Cardiac muscle cell (in vitro differentiated cells and primary cell): ENCODE measurements around the gene CHST13. TPM values are rescaled to one million over a fixed set of nuclear protein-coding genes. Genes with fewer than 3 reads are reported as not detected.
"Not testable (repeated sequence)": the region's sequence is repeated elsewhere in the genome, so short reads cannot be mapped to it uniquely, and the experiment has no call there.

Experiments used
- DNase-seq, 2 donors: peaks; one replicate each; pipeline versions ENCODE4 v3.0.0 to v3.0.0-alpha.2; 2010 to 2017; ENCODE audit warnings: low read depth in 1 of 2, low spot score in 1 of 2
- H3K27ac ChIP-seq: fragments of 200-600 bp; sonication (generic); 2 replicates; pipeline ENCODE4 v1.5.1; 2016
- H3K27me3 ChIP-seq: fragments of 200-600 bp; sonication (generic); 2 replicates; pipeline ENCODE4 v1.6.0; 2016; ENCODE audit warnings: control low read depth
- H3K36me3 ChIP-seq: fragments of 200-600 bp; sonication (generic); 2 replicates; pipeline ENCODE4 v1.5.1; 2016; ENCODE audit warnings: control low read depth
- H3K4me1 ChIP-seq: fragments of 200-600 bp; sonication (generic); 2 replicates; pipeline ENCODE4 v1.8.1; 2017; ENCODE audit warnings: low read depth, mild to moderate bottlenecking, mixed run types
- H3K4me3 ChIP-seq: fragments of 200-600 bp; sonication (generic); 2 replicates; pipeline ENCODE4 v1.5.1; 2016; ENCODE audit warnings: mild to moderate bottlenecking
- H3K9me3 ChIP-seq: fragments of 200-600 bp; sonication (generic); 2 replicates; pipeline ENCODE4 v1.5.1; 2017; ENCODE audit warnings: low read depth, mild to moderate bottlenecking, control low read depth
- polyA plus RNA-seq: library from polyadenylated mRNA; unstranded; fragments of >200 nt; fragmentation: Nextera tagmentation; extraction: Ambion mirVana; gene quantifications from 2 replicates; pipeline ENCODE4 v1.2.1, GENCODE V29; 2016
- total RNA-seq: library from RNA; depleted of rRNA; stranded (reverse); fragments of >200 nt; gene quantifications from 2 replicates; pipeline ENCODE4 v1.2.3, GENCODE V29; 2016
- TF ChIP-seq, protein P1 (sequence below): IDR thresholded peaks from 2 replicates; pipeline ENCODE4 v1.5.1; 2012; ENCODE audit warnings: low read depth, mild to moderate bottlenecking, low read length

Gene CHST13
- total and polyA plus RNA-seq, 2 experiments from 2014 or later: 0.89 to 1.8 TPM

DNA sequence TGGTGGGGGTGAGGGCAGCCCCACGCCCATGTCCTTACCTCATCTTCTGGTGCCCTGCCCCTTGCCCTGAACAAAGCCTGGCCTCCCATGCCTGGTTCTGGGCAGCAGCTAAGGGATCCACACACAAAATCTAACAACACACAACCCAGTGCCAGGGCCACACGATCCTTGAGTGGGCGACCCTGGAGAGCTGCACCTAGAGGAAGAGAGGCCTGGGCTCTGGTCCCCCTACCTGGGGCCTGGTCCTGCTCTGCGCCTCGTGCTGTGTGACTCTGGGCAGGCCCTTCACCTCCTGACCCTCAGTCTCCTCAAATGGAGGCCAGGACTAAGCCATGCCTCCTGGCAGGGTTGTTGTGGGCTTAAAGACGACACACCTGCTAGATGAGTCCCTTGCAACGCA is 54.7 kb downstream of the CHST13 start:
- Histone ChIP-seq H3K36me3 (no peaks in the 10 kb centered on the region), H3K4me1 (no peaks in the 10 kb centered on the region), H3K4me3 (no peak overlapping the region), H3K27ac (no peak overlapping the region), H3K9me3 (no peaks in the 10 kb centered on the region), H3K27me3 (no peaks in the 10 kb centered on the region)
- DNase-seq: no peak
- TF ChIP-seq, protein P1, sequence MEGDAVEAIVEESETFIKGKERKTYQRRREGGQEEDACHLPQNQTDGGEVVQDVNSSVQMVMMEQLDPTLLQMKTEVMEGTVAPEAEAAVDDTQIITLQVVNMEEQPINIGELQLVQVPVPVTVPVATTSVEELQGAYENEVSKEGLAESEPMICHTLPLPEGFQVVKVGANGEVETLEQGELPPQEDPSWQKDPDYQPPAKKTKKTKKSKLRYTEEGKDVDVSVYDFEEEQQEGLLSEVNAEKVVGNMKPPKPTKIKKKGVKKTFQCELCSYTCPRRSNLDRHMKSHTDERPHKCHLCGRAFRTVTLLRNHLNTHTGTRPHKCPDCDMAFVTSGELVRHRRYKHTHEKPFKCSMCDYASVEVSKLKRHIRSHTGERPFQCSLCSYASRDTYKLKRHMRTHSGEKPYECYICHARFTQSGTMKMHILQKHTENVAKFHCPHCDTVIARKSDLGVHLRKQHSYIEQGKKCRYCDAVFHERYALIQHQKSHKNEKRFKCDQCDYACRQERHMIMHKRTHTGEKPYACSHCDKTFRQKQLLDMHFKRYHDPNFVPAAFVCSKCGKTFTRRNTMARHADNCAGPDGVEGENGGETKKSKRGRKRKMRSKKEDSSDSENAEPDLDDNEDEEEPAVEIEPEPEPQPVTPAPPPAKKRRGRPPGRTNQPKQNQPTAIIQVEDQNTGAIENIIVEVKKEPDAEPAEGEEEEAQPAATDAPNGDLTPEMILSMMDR: no peak

DNA sequence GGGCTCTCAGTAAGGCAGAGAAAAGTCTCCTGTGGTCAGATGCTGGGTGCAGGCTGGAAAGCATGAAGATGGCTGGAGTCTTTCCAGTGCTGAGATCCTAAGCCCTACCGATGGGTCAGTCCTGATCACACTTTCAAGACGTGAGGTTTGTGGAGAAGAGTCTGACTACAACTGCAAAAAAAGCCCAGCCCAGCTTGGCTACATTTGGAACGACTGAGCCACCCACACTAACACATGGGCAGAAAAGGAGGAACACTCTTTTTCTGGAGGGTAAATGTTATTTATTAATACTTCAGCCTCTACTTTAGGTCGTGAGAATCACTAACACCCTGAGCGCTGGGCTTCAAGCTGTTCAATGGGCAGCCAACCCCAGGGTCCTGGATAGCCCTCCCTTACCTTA is 56.8 kb downstream of the CHST13 start:
- DNase-seq: no peak
- H3K9me3 ChIP-seq: no peaks in the 10 kb centered on the region
- no peak overlapping the region for H3K4me3 ChIP-seq
- H3K36me3 ChIP-seq: no peaks in the 10 kb centered on the region
- H3K27ac ChIP-seq: no peak overlapping the region
- H3K4me1 ChIP-seq: no peaks in the 10 kb centered on the region
- H3K27me3 ChIP-seq: no peaks in the 10 kb centered on the region
- TF ChIP-seq, protein P1: no peak

DNA sequence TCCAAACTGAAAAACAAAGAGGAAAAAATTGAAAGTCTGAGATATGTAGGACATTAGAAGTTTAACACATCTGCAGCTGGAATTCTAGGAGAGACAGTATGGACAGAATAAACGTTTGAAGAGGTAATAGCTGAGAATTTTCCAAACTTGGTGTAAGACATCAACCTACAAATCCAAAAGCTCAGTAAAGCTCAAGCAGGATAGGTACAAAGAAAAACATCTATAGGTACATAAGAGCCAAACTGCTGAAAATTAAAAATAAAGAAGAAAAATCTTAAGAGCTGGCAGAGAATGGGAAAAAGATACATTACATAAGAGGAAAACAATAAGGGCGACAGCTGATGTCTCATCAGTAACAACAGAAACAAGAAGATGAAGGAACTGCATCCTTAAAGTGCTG is 57.6 kb downstream of the CHST13 start:
- TF ChIP-seq, protein P1: no peak
- H3K4me3 ChIP-seq: no peak overlapping the region
- no peak for DNase-seq
- H3K36me3 ChIP-seq: no peaks in the 10 kb centered on the region
- no peak overlapping the region for H3K27ac ChIP-seq
- H3K27me3 ChIP-seq: no peaks in the 10 kb centered on the region
- H3K9me3 ChIP-seq: no peaks in the 10 kb centered on the region
- no peaks in the 10 kb centered on the region for H3K4me1 ChIP-seq

DNA sequence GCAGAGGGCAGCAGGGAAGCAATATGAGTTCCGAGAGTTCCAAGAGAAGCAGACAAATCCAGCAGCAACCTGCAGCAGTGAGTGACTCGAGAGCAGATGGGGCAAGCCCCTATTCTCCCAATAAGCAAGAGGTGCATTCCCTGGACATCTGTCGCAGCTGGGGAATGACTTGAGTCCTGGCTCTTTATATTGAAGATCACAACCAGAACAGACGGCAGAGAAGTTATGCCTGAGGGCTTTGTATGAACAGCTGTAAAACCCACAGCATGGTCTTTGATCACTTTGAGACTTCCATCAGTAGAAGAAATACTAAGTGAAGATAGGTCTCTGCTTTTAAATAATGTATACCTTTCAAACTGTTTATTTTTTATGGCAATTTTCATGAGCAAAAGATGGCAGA is 58.4 kb downstream of the CHST13 start:
- H3K36me3 ChIP-seq: no peaks in the 10 kb centered on the region
- no peak for DNase-seq
- TF ChIP-seq, protein P1: no peak
- H3K27ac ChIP-seq: no peak overlapping the region
- no peak overlapping the region for H3K4me3 ChIP-seq
- H3K27me3 ChIP-seq: no peaks in the 10 kb centered on the region
- H3K9me3 ChIP-seq: no peaks in the 10 kb centered on the region
- no peaks in the 10 kb centered on the region for H3K4me1 ChIP-seq

DNA sequence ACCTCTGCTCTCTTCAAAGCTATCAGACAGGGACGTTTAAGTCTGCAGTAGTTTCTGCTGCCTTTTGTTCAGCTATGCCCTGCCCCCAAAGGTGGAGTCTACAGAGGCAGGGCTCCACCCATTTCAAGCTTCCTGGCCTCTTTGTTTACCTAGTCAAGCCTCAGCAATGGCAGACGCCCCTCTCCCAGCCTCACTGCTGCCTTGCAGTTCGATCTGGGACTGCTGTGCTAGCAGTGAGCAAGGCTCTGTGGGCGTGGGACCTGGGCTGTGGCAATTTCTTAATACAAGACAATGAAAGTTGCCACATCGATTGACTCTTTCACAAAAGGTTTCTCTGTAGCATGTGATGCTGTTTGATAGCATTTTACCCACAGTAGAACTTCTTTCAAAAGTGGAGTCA is 67.6 kb downstream of the CHST13 start:
- not testable (repeated sequence) for H3K4me1 ChIP-seq

More for the DNA sequence above, 67.6 kb downstream of the CHST13 start:
- not testable (repeated sequence) for DNase-seq, H3K4me3 ChIP-seq, H3K27ac ChIP-seq, H3K27me3 ChIP-seq, H3K36me3 ChIP-seq, H3K9me3 ChIP-seq

Other genes starting within 250 kb of the CHST13 start
- gene KLF15, start 166.7 kb upstream of the CHST13 start, total RNA-seq: 9.5 and 16.5 TPM in 2 replicates
- 0.75 and 6.3 TPM in 2 replicates for gene KLF15, start 166.7 kb upstream of the CHST13 start, polyA plus RNA-seq
- not detected in 2 replicates for gene CFAP100, start 129.2 kb upstream of the CHST13 start, total RNA-seq
- gene CFAP100, start 129.2 kb upstream of the CHST13 start, polyA plus RNA-seq: 0.09 TPM in 1 of 2 replicates, not detected in the other
- 34.3 and 56.3 TPM in 2 replicates for gene ZXDC, start 48.3 kb upstream of the CHST13 start, total RNA-seq
- gene ZXDC, start 48.3 kb upstream of the CHST13 start, polyA plus RNA-seq: 40.4 and 46.3 TPM in 2 replicates
- gene UROC1, start 6.4 kb upstream of the CHST13 start, total RNA-seq: not detected in 2 replicates
- gene UROC1, start 6.4 kb upstream of the CHST13 start, polyA plus RNA-seq: not detected in 2 replicates
- gene C3orf22, start 34.8 kb downstream of the CHST13 start, total RNA-seq: not detected in 2 replicates
- not detected in 2 replicates for gene C3orf22, start 34.8 kb downstream of the CHST13 start, polyA plus RNA-seq
- gene TXNRD3, start 131.0 kb downstream of the CHST13 start, total RNA-seq: 8.1 and 11.7 TPM in 2 replicates
- gene TXNRD3, start 131.0 kb downstream of the CHST13 start, polyA plus RNA-seq: 8.7 and 15.7 TPM in 2 replicates
- gene CHCHD6, start 180.1 kb downstream of the CHST13 start, total RNA-seq: 76.0 and 80.1 TPM in 2 replicates
- gene CHCHD6, start 180.1 kb downstream of the CHST13 start, polyA plus RNA-seq: 94.9 and 102 TPM in 2 replicates